Endodermal cell (in vitro differentiated cells): ENCODE results near the gene MACC1. TPM values are rescaled to one million over a fixed set of nuclear protein-coding genes. Genes with fewer than 3 reads are reported as not detected.

ENCODE experiments used
- DNase-seq: peaks from one replicate; pipeline ENCODE4 v3.0.0-alpha.2; 2017
- H3K27ac ChIP-seq: 2 replicates; pipeline ENCODE4 v1.5.1; 2013; ENCODE audit warnings: mild to moderate bottlenecking, low read depth, low read length, moderate library complexity
- H3K27me3 ChIP-seq: 2 replicates; pipeline ENCODE4 v1.6.1; 2013; ENCODE audit warnings: mild to moderate bottlenecking, low read length, moderate library complexity; ENCODE audit not compliant: insufficient read depth, control insufficient read depth, poor library complexity, severe bottlenecking
- H3K36me3 ChIP-seq: 2 replicates; pipeline ENCODE4 v1.7.0; 2013; ENCODE audit warnings: mild to moderate bottlenecking, low read length, moderate library complexity; ENCODE audit not compliant: control insufficient read depth, insufficient read depth
- H3K4me1 ChIP-seq: one replicate; pipeline ENCODE4 v1.7.0; 2013; ENCODE audit warnings: low read length; ENCODE audit not compliant: control insufficient read depth, insufficient read depth
- H3K4me3 ChIP-seq: 2 replicates; pipeline ENCODE4 v1.5.1; 2013; ENCODE audit warnings: mild to moderate bottlenecking, low read length, moderate library complexity
- H3K9ac ChIP-seq: 2 replicates; pipeline ENCODE4 v1.6.1; 2013; ENCODE audit warnings: mild to moderate bottlenecking, low read length, moderate library complexity; ENCODE audit not compliant: poor library complexity, severe bottlenecking; ENCODE audit errors: extremely low read depth
- H3K9me3 ChIP-seq: 2 replicates; pipeline ENCODE4 v1.6.1; 2013; ENCODE audit warnings: mild to moderate bottlenecking, low read length, moderate library complexity; ENCODE audit not compliant: control insufficient read depth
- H3K27ac Mint-ChIP-seq: 2 replicates; pipeline ENCODE4 v1.8.0; 2020; ENCODE audit warnings: mixed read lengths
- H3K27me3 Mint-ChIP-seq: 2 replicates; pipeline ENCODE4 v1.8.0; 2021; ENCODE audit warnings: mild to moderate bottlenecking, mixed read lengths; ENCODE audit not compliant: insufficient read depth
- H3K36me3 Mint-ChIP-seq: 2 replicates; pipeline ENCODE4 v1.8.0; 2020; ENCODE audit warnings: low read depth, mixed read lengths
- H3K4me1 Mint-ChIP-seq: 2 replicates; pipeline ENCODE4 v1.8.0; 2020; ENCODE audit warnings: mixed read lengths
- H3K4me3 Mint-ChIP-seq: 2 replicates; pipeline ENCODE4 v1.8.0; 2020; ENCODE audit warnings: mild to moderate bottlenecking, moderate library complexity, mixed read lengths
- H3K9me3 Mint-ChIP-seq: 2 replicates; pipeline ENCODE4 v1.8.0; 2020; ENCODE audit warnings: mild to moderate bottlenecking, mixed read lengths
- CTCF ChIP-seq: fragments of 200-600 bp; sonication (generic); conservative IDR thresholded peaks from 2 replicates; pipeline ENCODE4 v1.5.0; 2021; ENCODE audit warnings: antibody characterized with exemption, mild to moderate bottlenecking
- WGBS, 2 experiments: methylation state at CpG; one replicate each; pipeline versions ENCODE4 v1.1.5 to v1.1.7; 2013; ENCODE audit warnings: missing lambda C conversion rate in 2 of 2, mixed read lengths in 1 of 2; ENCODE audit not compliant: insufficient coverage in 1 of 2, insufficient read length in 1 of 2; 5-methylcytosine and 5-hydroxymethylcytosine counted together
- total RNA-seq, 2 donors: library from RNA; stranded (reverse); fragmentation: NEBNext Ultra II Directional in 1 of 2; extraction: Animal tissue kit (Norgen Biotek cat#: 25700) in 1 of 2; gene quantifications; 2 replicates in 1 of 2; 3 replicates in 1 of 2; pipeline ENCODE4 v1.2.1, GENCODE V29; 2021

Gene MACC1
- total RNA-seq, 2 donors from 2014 or later: 1.4 to 2.0 TPM

GRCh38 chr7:20225384-20225783 is 8.2 kb upstream of the MACC1 start:
- Histone ChIP-seq H3K9ac (no peak overlapping the region), H3K27me3 (no peaks in the 10 kb centered on the region), H3K9me3 (no peaks in the 10 kb centered on the region), H3K4me1 (peaks cover 3% of the 10 kb centered on the region), H3K27ac (no peak overlapping the region), H3K4me3 (no peak overlapping the region), H3K36me3 (no peaks in the 10 kb centered on the region)
- no peak for DNase-seq
- no peaks in the 10 kb centered on the region for H3K36me3 Mint-ChIP-seq
- no peaks in the 10 kb centered on the region for H3K27me3 Mint-ChIP-seq
- no peak overlapping the region for H3K27ac Mint-ChIP-seq
- H3K9me3 Mint-ChIP-seq: no peaks in the 10 kb centered on the region
- no peak for TF ChIP-seq CTCF
- WGBS, 2 experiments: 100% methylated on average over 1 to 2 of the region's 2 CpGs
- no peak overlapping the region for H3K4me3 Mint-ChIP-seq
- peaks cover 14% of the 10 kb centered on the region for H3K4me1 Mint-ChIP-seq

- Mint-ChIP-seq H3K4me3 (no peak overlapping the region), H3K27ac (no peak overlapping the region), H3K36me3 (no peaks in the 10 kb centered on the region), H3K27me3 (no peaks in the 10 kb centered on the region), H3K4me1 (peaks cover 28% of the 10 kb centered on the region), H3K9me3 (no peaks in the 10 kb centered on the region)
- no peaks in the 10 kb centered on the region for H3K27me3 ChIP-seq
- no peak overlapping the region for H3K27ac ChIP-seq
- no peaks in the 10 kb centered on the region for H3K36me3 ChIP-seq
- no peaks in the 10 kb centered on the region for H3K9me3 ChIP-seq
- TF ChIP-seq CTCF: no peak
- H3K4me1 ChIP-seq: peaks cover 7% of the 10 kb centered on the region
- no peak overlapping the region for H3K4me3 ChIP-seq
- no peak for DNase-seq
- no peak overlapping the region for H3K9ac ChIP-seq
Measured at GRCh38 chr7:20224025-20224424, 6.8 kb upstream of the MACC1 start.

GRCh38 chr7:20223356-20223755 is 6.2 kb upstream of the MACC1 start:
- no peak for TF ChIP-seq CTCF
- peaks cover 35% of the 10 kb centered on the region for H3K4me1 Mint-ChIP-seq
- no peaks in the 10 kb centered on the region for H3K27me3 ChIP-seq
- H3K9ac ChIP-seq: no peak overlapping the region
- H3K9me3 Mint-ChIP-seq: no peaks in the 10 kb centered on the region
- H3K27me3 Mint-ChIP-seq: no peaks in the 10 kb centered on the region
- 87 to 93% methylated on average over 3 to 5 of the region's 5 CpGs for WGBS, 2 experiments
- H3K36me3 Mint-ChIP-seq: no peaks in the 10 kb centered on the region
- no peak overlapping the region for H3K4me3 Mint-ChIP-seq
- no peak overlapping the region for H3K27ac ChIP-seq
- DNase-seq: no peak
- H3K4me3 ChIP-seq: no peak overlapping the region
- no peak overlapping the region for H3K27ac Mint-ChIP-seq
- peaks cover 9% of the 10 kb centered on the region for H3K4me1 ChIP-seq
- no peaks in the 10 kb centered on the region for H3K9me3 ChIP-seq
- H3K36me3 ChIP-seq: no peaks in the 10 kb centered on the region
